ELR (cell line): ENCODE measurements around the gene FHAD1.
"Not testable (repeated sequence)": the region's sequence is repeated elsewhere in the genome, so short reads cannot be mapped to it uniquely, and the experiment has no call there.

Experiments
- DNase-seq: peaks from one replicate; pipeline ENCODE4 v3.0.0-alpha.2; 2015; ENCODE audit warnings: low read depth

Gene FHAD1

GRCh38 chr1:15276691-15277446, 29.8 kb downstream of the FHAD1 start:
- no peak for DNase-seq

GRCh38 chr1:15277447-15277838, 30.4 kb downstream of the FHAD1 start:
- DNase-seq: no peak

- DNase-seq: no peak
Measured at GRCh38 chr1:15277933-15278332, 30.9 kb downstream of the FHAD1 start.

- no peak for DNase-seq
Measured at GRCh38 chr1:15279576-15280230, 32.7 kb downstream of the FHAD1 start.

GRCh38 chr1:15280416-15280815, 33.4 kb downstream of the FHAD1 start:
- DNase-seq: no peak

GRCh38 chr1:15282038-15282437, 35.0 kb downstream of the FHAD1 start:
- no peak for DNase-seq

GRCh38 chr1:15282810-15283474, 35.9 kb downstream of the FHAD1 start:
- no peak for DNase-seq

- DNase-seq: peak; percentile 69
Measured at GRCh38 chr1:15283526-15283925, 36.5 kb downstream of the FHAD1 start.

GRCh38 chr1:15286452-15286851, 39.4 kb downstream of the FHAD1 start:
- no peak for DNase-seq

GRCh38 chr1:15287035-15287979, 40.3 kb downstream of the FHAD1 start:
- DNase-seq: no peak

GRCh38 chr1:15288173-15288926, 41.3 kb downstream of the FHAD1 start:
- DNase-seq: no peak

- DNase-seq: no peak
Measured at GRCh38 chr1:15289251-15289651, 42.2 kb downstream of the FHAD1 start.

- peak; percentile 82 for DNase-seq
Measured at GRCh38 chr1:15290382-15290781, 43.4 kb downstream of the FHAD1 start.

- DNase-seq: peak; percentile 32
Measured at GRCh38 chr1:15295696-15296095, 48.7 kb downstream of the FHAD1 start.

GRCh38 chr1:15296585-15297321, 49.7 kb downstream of the FHAD1 start:
- DNase-seq: peak; percentile 43

GRCh38 chr1:15297975-15298374, 51.0 kb downstream of the FHAD1 start:
- DNase-seq: not testable (repeated sequence)

GRCh38 chr1:15299179-15299578, 52.2 kb downstream of the FHAD1 start:
- DNase-seq: no peak

- DNase-seq: no peak
Measured at GRCh38 chr1:15299806-15300205, 52.8 kb downstream of the FHAD1 start.

GRCh38 chr1:15303935-15304334, 56.9 kb downstream of the FHAD1 start:
- DNase-seq: no peak

GRCh38 chr1:15304708-15305467, 57.9 kb downstream of the FHAD1 start:
- DNase-seq: peak; percentile 66
